Measurements from ENCODE around the gene IFT81.

IFT81 gene

GRCh38 chr12:110186059-110186458 lies 61.9 kb downstream of the IFT81 start:
- Histone ChIP-seq H3K4me1 (ENCODE audit: control insufficient read depth, insufficient read depth, low read length) (no peaks in the 10 kb centered on the region), H3K27ac (ENCODE audit: extremely low read depth, low read depth, low read length) (no peak overlapping the region), H3K36me3 (ENCODE audit: control insufficient read depth in 2 of 2, insufficient read depth in 1 of 2, low read length in 2 of 2) (peaks cover 0 to 40% of the 10 kb centered on the region in 2 experiments; a peak in 2 of 3 replicates), H3K9me3 (ENCODE audit: control insufficient read depth, insufficient read depth, low read depth, low read length) (no peaks in the 10 kb centered on the region), H3K4me3 (ENCODE audit: low read depth, low read length) (no peak overlapping the region)
- TF ChIP-seq EGR2 (tag by site-specific recombination; IDR thresholded peaks at IDR 0.05; ENCODE audit: low read depth) (no peak), ELK4 (IDR thresholded peaks at IDR 0.05; ENCODE audit: borderline replicate concordance, low read depth, low read length) (no peak), KLF16 (tag by site-specific recombination; IDR thresholded peaks at IDR 0.05) (peak; percentile 14; the same call in 1 of the 2 replicates), ZNF311 (tag by site-specific recombination; IDR thresholded peaks at IDR 0.05; ENCODE audit: borderline replicate concordance) (0 out of 2 replicates have a peak, but pooled peaks have one; percentile 12), ZNF423 (tag by site-specific recombination; IDR thresholded peaks at IDR 0.05) (no peak), KLF17 (tag by site-specific recombination; IDR thresholded peaks at IDR 0.05) (no peak), ZNF580 (tag by site-specific recombination; IDR thresholded peaks at IDR 0.05) (0 out of 2 replicates have a peak, but pooled peaks have one; percentile 19), ZNF449 (tag by site-specific recombination; IDR thresholded peaks at IDR 0.05) (no peak), ZNF280D (tag by site-specific recombination; IDR thresholded peaks at IDR 0.05) (0 out of 2 replicates have a peak, but pooled peaks have one; percentile 68), ZNF639 (tag by site-specific recombination; IDR thresholded peaks at IDR 0.05) (0 out of 2 replicates have a peak, but pooled peaks have one; percentile 36), SP7 (tag by site-specific recombination; IDR thresholded peaks at IDR 0.05) (peak; percentile 47; the same call in 1 of the 2 replicates), ZEB2 (tag by site-specific recombination; IDR thresholded peaks at IDR 0.05) (0 out of 2 replicates have a peak, but pooled peaks have one; percentile 21), SETDB1 (IDR thresholded peaks at IDR 0.05; ENCODE audit: insufficient read length, low read length) (peak; percentile 90), GFI1B (tag by site-specific recombination; IDR thresholded peaks at IDR 0.05) (no peak), CTCF (tag by site-specific recombination; IDR thresholded peaks at IDR 0.05) (no peak), ZNF558 (tag by site-specific recombination; IDR thresholded peaks at IDR 0.05) (peak; percentile 100), ZNF248 (tag by site-specific recombination; IDR thresholded peaks at IDR 0.05) (no peak)
- POLR2A ChIA-PET, result no interaction called here
- CTCF ChIA-PET, result no interaction called here
